ENCODE measurements around the gene TLR2.

DNA sequence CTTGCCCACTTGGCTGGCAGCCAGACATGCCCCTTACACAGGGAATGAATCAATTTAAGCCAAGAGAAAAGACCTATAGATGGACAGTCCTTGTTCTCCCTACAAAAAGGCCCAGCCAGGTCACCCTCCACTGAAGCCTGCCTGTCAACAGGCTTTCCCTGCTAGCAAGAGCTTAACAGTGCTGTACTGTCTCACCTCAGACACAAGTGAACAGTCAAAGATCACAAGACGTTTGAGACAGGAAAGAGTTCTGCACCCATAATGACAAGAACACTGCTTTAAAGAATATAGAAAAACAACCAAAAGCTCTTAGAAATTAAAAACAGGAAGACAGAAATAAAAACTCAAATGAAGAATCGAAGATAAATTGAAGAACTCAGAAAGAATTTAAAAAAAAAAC, 71.1 kb downstream of the TLR2 start:
- TF ChIP-seq, protein P1, sequence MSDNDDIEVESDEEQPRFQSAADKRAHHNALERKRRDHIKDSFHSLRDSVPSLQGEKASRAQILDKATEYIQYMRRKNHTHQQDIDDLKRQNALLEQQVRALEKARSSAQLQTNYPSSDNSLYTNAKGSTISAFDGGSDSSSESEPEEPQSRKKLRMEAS (IDR thresholded peaks at IDR 0.05; ENCODE audit: insufficient read depth, insufficient read length): no peak
- TF ChIP-seq, protein P2, sequence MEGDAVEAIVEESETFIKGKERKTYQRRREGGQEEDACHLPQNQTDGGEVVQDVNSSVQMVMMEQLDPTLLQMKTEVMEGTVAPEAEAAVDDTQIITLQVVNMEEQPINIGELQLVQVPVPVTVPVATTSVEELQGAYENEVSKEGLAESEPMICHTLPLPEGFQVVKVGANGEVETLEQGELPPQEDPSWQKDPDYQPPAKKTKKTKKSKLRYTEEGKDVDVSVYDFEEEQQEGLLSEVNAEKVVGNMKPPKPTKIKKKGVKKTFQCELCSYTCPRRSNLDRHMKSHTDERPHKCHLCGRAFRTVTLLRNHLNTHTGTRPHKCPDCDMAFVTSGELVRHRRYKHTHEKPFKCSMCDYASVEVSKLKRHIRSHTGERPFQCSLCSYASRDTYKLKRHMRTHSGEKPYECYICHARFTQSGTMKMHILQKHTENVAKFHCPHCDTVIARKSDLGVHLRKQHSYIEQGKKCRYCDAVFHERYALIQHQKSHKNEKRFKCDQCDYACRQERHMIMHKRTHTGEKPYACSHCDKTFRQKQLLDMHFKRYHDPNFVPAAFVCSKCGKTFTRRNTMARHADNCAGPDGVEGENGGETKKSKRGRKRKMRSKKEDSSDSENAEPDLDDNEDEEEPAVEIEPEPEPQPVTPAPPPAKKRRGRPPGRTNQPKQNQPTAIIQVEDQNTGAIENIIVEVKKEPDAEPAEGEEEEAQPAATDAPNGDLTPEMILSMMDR (IDR thresholded peaks at IDR 0.05; ENCODE audit: extremely low read depth in 1 of 2, insufficient read depth in 1 of 2, low read depth in 1 of 2, low read length in 2 of 2): no peak
